K562 (cell line): ENCODE measurements around the gene ANAPC2. TPM values are rescaled to one million over a fixed set of nuclear protein-coding genes. Genes with fewer than 3 reads are reported as not detected.

Source experiments
- ATAC-seq: fragments of 200-7000 bp; cut with Tn5 transposase; 3 replicates; pipeline ENCODE4 v1.9.1; 2020; ENCODE audit warnings: moderate library complexity
- BruUV-seq: library from RNA; stranded (reverse); fragments of 400-500 nt; replicated peaks from 2 replicates; lab custom pipeline; 2021; lab: Mats Ljungman, UMichigan
- CTCF ChIA-PET: fragments of 300-600 bp; formaldehyde crosslinking; extraction: SDS; loops from one replicate; lab custom pipeline; 2021; ENCODE audit warnings: low intra/inter-chr PET ratio; lab: Yijun Ruan, JAX
- POLR2A ChIA-PET: fragments of 300-600, 350-650 bp; sonication (Branson Sonifier 250); formaldehyde crosslinking; extraction: SDS; loops from one replicate; lab custom pipeline; 2021; ENCODE audit warnings: antibody characterized with exemption, inconsistent platforms; lab: Yijun Ruan, JAX
- DNase-seq, 4 experiments: peaks; one replicate each; pipeline versions ENCODE4 v3.0.0 to v3.0.0-alpha.2; 2011 to 2018; ENCODE audit warnings: low spot score in 3 of 4, mixed read lengths in 3 of 4; ENCODE audit errors: extremely low read depth in 1 of 4
- FAIRE-seq: peaks from 2 replicates; lab custom pipeline; 2011; peaks lifted over from hg19 to GRCh38; lab: Jason Lieb, UNC
- H2AFZ ChIP-seq: 2 replicates; pipeline ENCODE4 v1.6.0; 2011; ENCODE audit warnings: low read depth, low read length, control low read depth, inconsistent platforms
- H3K27ac ChIP-seq: fragments of 200-600 bp; 3 replicates; pipeline ENCODE4 v1.8.0; 2011; ENCODE audit warnings: low read depth, mild to moderate bottlenecking, control low read depth, inconsistent platforms, low read length, moderate library complexity, mixed read lengths; ENCODE audit errors: extremely low read depth
- H3K27me3 ChIP-seq, 2 experiments: fragments of 300-600 bp in 1 of 2; 2 replicates in 1 of 2; 3 replicates in 1 of 2; pipeline versions ENCODE4 v1.6.0 to v1.8.0; 2011; ENCODE audit warnings: inconsistent platforms in 2 of 2, low read length in 2 of 2, mild to moderate bottlenecking in 1 of 2, mixed read lengths in 1 of 2, moderate library complexity in 1 of 2; ENCODE audit not compliant: control insufficient read depth in 2 of 2, insufficient read depth in 2 of 2
- H3K36me3 ChIP-seq: fragments of 300-600 bp; 3 replicates; pipeline ENCODE4 v1.8.0; 2011; ENCODE audit warnings: mild to moderate bottlenecking, low read length, inconsistent platforms; ENCODE audit not compliant: control insufficient read depth, insufficient read depth
- H3K4me1 ChIP-seq, 2 experiments: fragments of 200-600 bp in 1 of 2; replicated peaks in 1 of 2; 2 replicates in 1 of 2; 3 replicates in 1 of 2; pipeline versions ENCODE4 v1.5.1 to v1.8.0; 2011; ENCODE audit warnings: inconsistent platforms in 2 of 2, low read length in 2 of 2, mild to moderate bottlenecking in 1 of 2, mixed read lengths in 1 of 2, moderate library complexity in 1 of 2; ENCODE audit not compliant: control insufficient read depth in 2 of 2, insufficient read depth in 2 of 2
- H3K4me2 ChIP-seq: 2 replicates; pipeline ENCODE4 v1.6.1; 2011; ENCODE audit warnings: low read length, control low read depth, inconsistent platforms, mixed read lengths; ENCODE audit not compliant: insufficient read depth
- H3K4me3 ChIP-seq: fragments of 200-600 bp; sonication (generic), shearing (Covaris generic); 2 replicates; pipeline ENCODE4 v1.5.1; 2016; ENCODE audit warnings: control low read depth, inconsistent platforms
- H3K79me2 ChIP-seq: fragments of 200-600 bp; 3 replicates; pipeline ENCODE4 v1.8.0; 2011; ENCODE audit warnings: low read length, inconsistent platforms; ENCODE audit not compliant: control insufficient read depth, insufficient read depth
- H3K9ac ChIP-seq, 2 experiments: 2 replicates each; pipeline versions ENCODE4 v1.6.0 to v1.6.1; 2011; ENCODE audit warnings: low read depth in 2 of 2, low read length in 2 of 2, control low read depth in 1 of 2, inconsistent platforms in 1 of 2, mild to moderate bottlenecking in 1 of 2, mixed read lengths in 1 of 2; ENCODE audit not compliant: insufficient read depth in 1 of 2
- H3K9me1 ChIP-seq: one replicate; pipeline ENCODE4 v1.6.0; 2011; ENCODE audit warnings: inconsistent platforms, mild to moderate bottlenecking, low read length, moderate library complexity; ENCODE audit not compliant: control insufficient read depth, insufficient read depth
- H3K9me3 ChIP-seq: replicated peaks from 2 replicates; pipeline ENCODE4 v1.5.1; 2011; ENCODE audit warnings: low read depth, low read length, inconsistent platforms; ENCODE audit not compliant: control insufficient read depth, insufficient read depth
- H4K20me1 ChIP-seq: replicated peaks from 2 replicates; pipeline ENCODE4 v1.6.1; 2011; ENCODE audit warnings: low read length, inconsistent platforms, mixed read lengths; ENCODE audit not compliant: control insufficient read depth, insufficient read depth
- E2F5 ChIP-seq: sonication (generic); formaldehyde crosslinking; IDR thresholded peaks from 2 replicates; pipeline ENCODE4 v1.8.0; 2022; ENCODE audit warnings: mild to moderate bottlenecking, missing genetic modification reagents
- HLTF ChIP-seq: fragments of 450-650 bp; IDR thresholded peaks from 2 replicates; pipeline ENCODE4 v1.6.1; 2016
- POLR3G ChIP-seq: IDR thresholded peaks from 2 replicates; pipeline ENCODE4 v1.6.1; 2011; ENCODE audit not compliant: insufficient read length, insufficient replicate concordance; ENCODE audit errors: extremely low read depth
- SIX5 ChIP-seq, 2 experiments: IDR thresholded peaks; 2 replicates each; pipeline ENCODE4 v1.6.1; 2011; ENCODE audit warnings: low read length in 2 of 2, borderline replicate concordance in 1 of 2, low read depth in 1 of 2, mild to moderate bottlenecking in 1 of 2, moderate library complexity in 1 of 2; ENCODE audit not compliant: insufficient read depth in 1 of 2
- ZKSCAN8 ChIP-seq: fragments of 200-800 bp; sonication (Bioruptor generic); IDR thresholded peaks from 2 replicates; pipeline ENCODE4 v1.6.1; 2016; ENCODE audit warnings: missing genetic modification characterization, missing compliant biosample characterization
- WGBS: fragments of 100-300 bp; shearing (Covaris generic); methylation state at CpG from one replicate; pipeline ENCODE4 v1.1.6; 2016; ENCODE audit warnings: low coverage, mixed read lengths; ENCODE audit not compliant: insufficient coverage; ENCODE audit errors: missing lambda C conversion rate; 5-methylcytosine and 5-hydroxymethylcytosine counted together
- in situ Hi-C: fragments of 300-500 bp; cut with MboI; formaldehyde crosslinking; loops from 4 replicates; pipeline ENCODE4 v1.15.0; 2018; ENCODE audit warnings: inconsistent platforms, mixed read lengths
- intact Hi-C: fragments of 100-400 bp; cut with micrococcal nuclease; formaldehyde crosslinking; loops from 2 replicates; pipeline ENCODE4 v1.14.2; 2022
- polyA plus RNA-seq, 8 experiments: library from polyadenylated mRNA; depleted of rRNA in 4 of 8; stranded (reverse) in 5 of 8; unstranded in 3 of 8; fragments of >200 nt; fragmentation: Nextera tagmentation in 2 of 8; fragmentation: Illumina TruSeq in 1 of 8; extraction: Ambion mirVana in 2 of 8; extraction: Trizol in 1 of 8; gene quantifications; 2 replicates each; pipeline versions ENCODE4 v1.2.1 to v1.2.3, GENCODE V29; 2011 to 2014; ENCODE audit warnings: inconsistent platforms in 1 of 8, missing spikeins in 1 of 8
- total RNA-seq, 7 experiments: library from RNA; depleted of rRNA in 6 of 7; stranded (reverse); fragments of >200 nt in 6 of 7; fragmentation: Illumina TruSeq in 2 of 7; extraction: Trizol in 2 of 7; gene quantifications; 2 replicates each; pipeline versions ENCODE4 v1.2.1 to v1.2.3, GENCODE V29; 2011 to 2021; ENCODE audit warnings: low replicate concordance in 1 of 7

The ANAPC2 gene
- total and polyA plus RNA-seq, 9 of the 15 experiments (the other 6 are each of a cell fraction or from before 2014, with no cell fraction given): 0.11 to 56.5 (median 17.1) TPM; not detected in 1

- no peak overlapping the region for H3K4me3 ChIP-seq
- no peak overlapping the region for H2AFZ ChIP-seq
- no peak for TF ChIP-seq HLTF
- TF ChIP-seq POLR3G: no peak
- no peak for TF ChIP-seq SIX5 (IDR thresholded peaks at IDR 0.05; ENCODE audit: borderline replicate concordance in 1 of 2, insufficient read depth in 1 of 2, low read depth in 1 of 2, low read length in 2 of 2)
- no peak for TF ChIP-seq E2F5 (CRISPR knock-in tag)
- TF ChIP-seq ZKSCAN8 (CRISPR knock-in tag): no peak
- no peak for DNase-seq
- POLR2A ChIA-PET: interaction anchor here (1.2 kb wide), 1 partner anchor 20 kb away, joined by 4 read pairs; no protein-coding TSS in a partner anchor
- peaks cover 8 to 52% of the 10 kb centered on the region in 2 experiments; a peak in 3 of 5 replicates for H3K4me1 ChIP-seq
- CTCF ChIA-PET: no interaction called here
- H4K20me1 ChIP-seq: 0 out of 2 replicates have a peak, but pooled peaks cover 5% of the 10 kb centered on the region
- no peaks in the 10 kb centered on the region for H3K36me3 ChIP-seq
- no peak for FAIRE-seq
- no peak overlapping the region for H3K27ac ChIP-seq
- no TSS peak for BruUV-seq
- no peak overlapping the region for H3K4me2 ChIP-seq
- H3K9me3 ChIP-seq: no peaks in the 10 kb centered on the region
- intact Hi-C loops (no loop called here), in situ Hi-C loops (no loop called here)
- no peak overlapping the region; a peak in 1 of 4 replicates for H3K9ac ChIP-seq
- H3K79me2 ChIP-seq: no peaks in the 10 kb centered on the region
- H3K27me3 ChIP-seq: peaks cover 0 to 12% of the 10 kb centered on the region in 2 experiments; a peak in 2 of 5 replicates
- ATAC-seq: no peak
- H3K9me1 ChIP-seq: no peaks in the 10 kb centered on the region
- WGBS: 35% methylated on average over 3 of the region's 24 CpGs
Measured at GRCh38 chr9:137147793-137148160, 40.6 kb downstream of the ANAPC2 start.
